BLaER1 (cell line): ENCODE measurements around the gene C12orf56.
"Not testable (repeated sequence)": the region's sequence is repeated elsewhere in the genome, so short reads cannot be mapped to it uniquely, and the experiment has no call there.

ENCODE experiments used
- H3K27ac ChIP-seq: shearing (Covaris generic); formaldehyde crosslinking; 2 replicates; pipeline ENCODE4 v1.8.1; 2022
- H3K27me3 ChIP-seq: shearing (Covaris generic); formaldehyde crosslinking; 2 replicates; pipeline ENCODE4 v1.8.1; 2022
- H3K36me3 ChIP-seq: shearing (Covaris generic); formaldehyde crosslinking; 2 replicates; pipeline ENCODE4 v1.8.1; 2022
- H3K4me1 ChIP-seq: shearing (Covaris generic); formaldehyde crosslinking; 2 replicates; pipeline ENCODE4 v1.8.1; 2022
- H3K4me2 ChIP-seq: shearing (Covaris generic); formaldehyde crosslinking; 2 replicates; pipeline ENCODE4 v1.8.1; 2022
- H3K4me3 ChIP-seq: shearing (Covaris generic); formaldehyde crosslinking; 2 replicates; pipeline ENCODE4 v1.8.1; 2022
- H3K9ac ChIP-seq: shearing (Covaris generic); formaldehyde crosslinking; 2 replicates; pipeline ENCODE4 v1.8.1; 2022
- H3K9me3 ChIP-seq: shearing (Covaris generic); formaldehyde crosslinking; 2 replicates; pipeline ENCODE4 v1.8.1; 2022
- H4K20me1 ChIP-seq: shearing (Covaris generic); formaldehyde crosslinking; 2 replicates; pipeline ENCODE4 v1.8.1; 2022
- Cebpa-rat ChIP-seq: shearing (Covaris generic); IDR thresholded peaks from 2 replicates; pipeline ENCODE4 v1.8.1; 2022

The C12orf56 gene

GRCh38 chr12:64389154-64389553, 1.4 kb downstream of the C12orf56 start:
- no peak for TF ChIP-seq Cebpa-rat

GRCh38 chr12:64387197-64387816, 3.3 kb downstream of the C12orf56 start:
- H3K27ac ChIP-seq = no peak overlapping the region
- peaks cover 18% of the 10 kb centered on the region for H3K9me3 ChIP-seq
- H3K9ac ChIP-seq = no peak overlapping the region
- no peak overlapping the region for H3K4me3 ChIP-seq
- H3K36me3 ChIP-seq = no peaks in the 10 kb centered on the region
- no peak for TF ChIP-seq Cebpa-rat
- peaks cover 35% of the 10 kb centered on the region for H3K4me1 ChIP-seq
- no peaks in the 10 kb centered on the region for H4K20me1 ChIP-seq
- peaks cover 5% of the 10 kb centered on the region for H3K27me3 ChIP-seq
- H3K4me2 ChIP-seq = no peak overlapping the region

More at GRCh38 chr12:64389154-64389553, 1.4 kb downstream of the C12orf56 start:
- Histone ChIP-seq H3K27ac (no peak overlapping the region), H3K9me3 (peaks cover 18% of the 10 kb centered on the region), H4K20me1 (no peaks in the 10 kb centered on the region), H3K4me1 (peaks cover 35% of the 10 kb centered on the region), H3K9ac (no peak overlapping the region), H3K4me2 (peak overlapping the region; percentile 31), H3K27me3 (peaks cover 5% of the 10 kb centered on the region), H3K36me3 (no peaks in the 10 kb centered on the region), H3K4me3 (no peak overlapping the region)

- Histone ChIP-seq H3K9me3 (peaks cover 29% of the 10 kb centered on the region), H3K36me3 (no peaks in the 10 kb centered on the region), H3K9ac (no peak overlapping the region), H3K4me3 (no peak overlapping the region), H3K27ac (no peak overlapping the region), H4K20me1 (no peaks in the 10 kb centered on the region), H3K4me2 (peak overlapping the region; percentile 57), H3K4me1 (peaks cover 35% of the 10 kb centered on the region), H3K27me3 (peaks cover 3% of the 10 kb centered on the region)
- TF ChIP-seq Cebpa-rat = no peak
Observed at GRCh38 chr12:64385468-64385867, 5.1 kb downstream of the C12orf56 start.

- Histone ChIP-seq H3K27ac (no peak overlapping the region), H3K4me2 (peak overlapping the region; percentile 57), H3K4me1 (peaks cover 35% of the 10 kb centered on the region), H3K4me3 (no peak overlapping the region), H4K20me1 (no peaks in the 10 kb centered on the region), H3K9me3 (peaks cover 27% of the 10 kb centered on the region), H3K36me3 (no peaks in the 10 kb centered on the region), H3K27me3 (no peaks in the 10 kb centered on the region), H3K9ac (no peak overlapping the region)
- TF ChIP-seq Cebpa-rat = no peak
Observed at GRCh38 chr12:64385019-64385418, 5.5 kb downstream of the C12orf56 start.

- Histone ChIP-seq H3K4me2 (no peak overlapping the region), H3K9me3 (peaks cover 22% of the 10 kb centered on the region), H4K20me1 (no peaks in the 10 kb centered on the region), H3K9ac (no peak overlapping the region), H3K4me3 (no peak overlapping the region), H3K36me3 (no peaks in the 10 kb centered on the region), H3K4me1 (peaks cover 28% of the 10 kb centered on the region), H3K27ac (no peak overlapping the region), H3K27me3 (no peaks in the 10 kb centered on the region)
- TF ChIP-seq Cebpa-rat = no peak
Observed at GRCh38 chr12:64383675-64384074, 6.9 kb downstream of the C12orf56 start.

- no peak overlapping the region for H3K4me2 ChIP-seq
- TF ChIP-seq Cebpa-rat = no peak
- no peaks in the 10 kb centered on the region for H3K27me3 ChIP-seq
- H3K4me1 ChIP-seq = no peaks in the 10 kb centered on the region
- no peak overlapping the region for H3K9ac ChIP-seq
- H3K27ac ChIP-seq = no peak overlapping the region
- H3K4me3 ChIP-seq = no peak overlapping the region
- no peaks in the 10 kb centered on the region for H3K36me3 ChIP-seq
- no peaks in the 10 kb centered on the region for H3K9me3 ChIP-seq
- H4K20me1 ChIP-seq = no peaks in the 10 kb centered on the region
Observed at GRCh38 chr12:64362721-64363305, 27.7 kb downstream of the C12orf56 start.

GRCh38 chr12:64361173-64361572, 29.4 kb downstream of the C12orf56 start:
- H3K4me1 ChIP-seq, H3K9ac ChIP-seq, H4K20me1 ChIP-seq, H3K27me3 ChIP-seq, H3K36me3 ChIP-seq, H3K9me3 ChIP-seq, H3K4me2 ChIP-seq, H3K4me3 ChIP-seq, H3K27ac ChIP-seq: not testable (repeated sequence)

GRCh38 chr12:64356209-64356608, 34.3 kb downstream of the C12orf56 start:
- H3K9ac ChIP-seq, H3K4me1 ChIP-seq, H3K27ac ChIP-seq, H3K4me3 ChIP-seq, H4K20me1 ChIP-seq, H3K27me3 ChIP-seq, H3K36me3 ChIP-seq, H3K4me2 ChIP-seq: not testable (repeated sequence)
- peaks cover 26% of the 10 kb centered on the region for H3K9me3 ChIP-seq

GRCh38 chr12:64352181-64352580, 38.4 kb downstream of the C12orf56 start:
- H3K36me3 ChIP-seq = no peaks in the 10 kb centered on the region
- H3K4me3 ChIP-seq = no peak overlapping the region
- no peak overlapping the region for H3K4me2 ChIP-seq
- H3K27me3 ChIP-seq = no peaks in the 10 kb centered on the region
- H3K9ac ChIP-seq = no peak overlapping the region
- H4K20me1 ChIP-seq = no peaks in the 10 kb centered on the region
- TF ChIP-seq Cebpa-rat = no peak
- H3K9me3 ChIP-seq = peaks cover 30% of the 10 kb centered on the region
- no peaks in the 10 kb centered on the region for H3K4me1 ChIP-seq
- H3K27ac ChIP-seq = no peak overlapping the region

- Histone ChIP-seq H3K36me3 (no peaks in the 10 kb centered on the region), H3K9me3 (peaks cover 25% of the 10 kb centered on the region), H3K4me3 (no peak overlapping the region), H3K4me1 (no peaks in the 10 kb centered on the region), H3K4me2 (no peak overlapping the region), H3K27me3 (no peaks in the 10 kb centered on the region), H4K20me1 (no peaks in the 10 kb centered on the region), H3K9ac (no peak overlapping the region), H3K27ac (no peak overlapping the region)
- TF ChIP-seq Cebpa-rat = no peak
Observed at GRCh38 chr12:64351265-64351664, 39.3 kb downstream of the C12orf56 start.

- TF ChIP-seq Cebpa-rat = no peak
- H3K27me3 ChIP-seq = no peaks in the 10 kb centered on the region
- H3K9me3 ChIP-seq = peaks cover 20% of the 10 kb centered on the region
- H3K4me3 ChIP-seq = no peak overlapping the region
- H3K27ac ChIP-seq = no peak overlapping the region
- H4K20me1 ChIP-seq = no peaks in the 10 kb centered on the region
- no peak overlapping the region for H3K9ac ChIP-seq
- H3K36me3 ChIP-seq = no peaks in the 10 kb centered on the region
- H3K4me2 ChIP-seq = no peak overlapping the region
- no peaks in the 10 kb centered on the region for H3K4me1 ChIP-seq
Observed at GRCh38 chr12:64347630-64348029, 42.9 kb downstream of the C12orf56 start.

- not testable (repeated sequence) for H3K27me3 ChIP-seq, H4K20me1 ChIP-seq, H3K4me3 ChIP-seq, H3K4me1 ChIP-seq, H3K27ac ChIP-seq, H3K4me2 ChIP-seq, H3K9me3 ChIP-seq, H3K36me3 ChIP-seq, H3K9ac ChIP-seq
Observed at GRCh38 chr12:64344631-64345030, 45.9 kb downstream of the C12orf56 start.

- H3K4me3 ChIP-seq, H3K36me3 ChIP-seq, H3K4me1 ChIP-seq, H3K9ac ChIP-seq, H3K27me3 ChIP-seq, H3K9me3 ChIP-seq, H4K20me1 ChIP-seq, H3K4me2 ChIP-seq, H3K27ac ChIP-seq: not testable (repeated sequence)
Observed at GRCh38 chr12:64340546-64340945, 50.0 kb downstream of the C12orf56 start.
